ENCODE results near the gene ACADS. TPM values are rescaled to one million over a fixed set of nuclear protein-coding genes. Genes with fewer than 3 reads are reported as not detected.

Gene ACADS
- total RNA-seq, 1 donor from 2014 or later, result 58.5 TPM

GRCh38 chr12:120762086-120762485 is 36.5 kb downstream of the ACADS start:
- intact Hi-C loops (cut with DNase I), result no loop called here
- no peak for DNase-seq (ENCODE audit: low spot score in 2 of 2)
- peak overlapping the region; percentile 20 to 51 for H3K27ac ChIP-seq
- no peak overlapping the region for H3K4me3 ChIP-seq
- peaks cover 35 to 42% of the 10 kb centered on the region in 2 donors for H3K36me3 ChIP-seq
- peaks cover 0 to 3% of the 10 kb centered on the region in 2 donors for H3K4me1 ChIP-seq
- no peaks in the 10 kb centered on the region for H3K27me3 ChIP-seq
- TF ChIP-seq CTCF (IDR thresholded peaks at IDR 0.05), result no peak
- no peaks in the 10 kb centered on the region for H3K9me3 ChIP-seq

DNA sequence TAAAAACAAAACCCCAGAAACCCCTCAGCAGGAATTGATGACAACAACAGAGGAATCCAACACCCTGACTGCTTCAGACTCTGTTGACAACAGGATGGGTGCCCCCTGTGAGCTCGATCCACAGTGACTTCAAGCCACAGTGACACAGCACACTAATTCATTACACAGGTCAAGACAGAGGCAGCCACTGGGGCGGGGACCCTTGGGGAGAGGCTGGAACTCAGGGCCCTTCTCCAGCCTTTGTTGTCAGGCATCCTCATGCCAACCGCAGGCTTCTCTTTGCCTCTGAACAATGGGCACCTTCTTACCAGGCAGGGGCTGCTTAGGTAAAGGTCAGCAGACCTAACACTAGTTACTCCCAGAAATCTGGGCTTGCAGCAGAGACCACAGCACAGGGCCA is 37.6 kb downstream of the ACADS start:
- Histone ChIP-seq H3K4me1 (peaks cover 0 to 3% of the 10 kb centered on the region in 2 donors), H3K27me3 (no peaks in the 10 kb centered on the region), H3K4me3 (no peak overlapping the region), H3K9me3 (no peaks in the 10 kb centered on the region), H3K27ac (no peak overlapping the region), H3K36me3 (peaks cover 45 to 54% of the 10 kb centered on the region in 2 donors)
- DNase-seq (ENCODE audit: low spot score in 2 of 2), result no peak
- intact Hi-C loops (cut with DNase I), result no loop called here
- TF ChIP-seq CTCF (IDR thresholded peaks at IDR 0.05), result no peak

- Histone ChIP-seq H3K36me3 (peaks cover 54 to 64% of the 10 kb centered on the region in 2 donors), H3K4me3 (no peak overlapping the region), H3K4me1 (peaks cover 0 to 3% of the 10 kb centered on the region in 2 donors), H3K27me3 (no peaks in the 10 kb centered on the region), H3K9me3 (no peaks in the 10 kb centered on the region), H3K27ac (no peak overlapping the region)
- TF ChIP-seq CTCF (IDR thresholded peaks at IDR 0.05), result no peak
- no peak for DNase-seq (ENCODE audit: low spot score in 2 of 2)
- intact Hi-C loops (cut with DNase I), result no loop called here
Observed at GRCh38 chr12:120764816-120765215, 39.2 kb downstream of the ACADS start.

GRCh38 chr12:120766566-120766965 is 40.9 kb downstream of the ACADS start:
- intact Hi-C loops (cut with DNase I), result no loop called here
- no peak overlapping the region for H3K27ac ChIP-seq
- H3K4me1 ChIP-seq, result no peaks in the 10 kb centered on the region
- H3K4me3 ChIP-seq, result no peak overlapping the region
- no peaks in the 10 kb centered on the region for H3K9me3 ChIP-seq
- peaks cover 56 to 59% of the 10 kb centered on the region in 2 donors for H3K36me3 ChIP-seq
- DNase-seq (ENCODE audit: low spot score in 2 of 2), result no peak
- no peak for TF ChIP-seq CTCF (IDR thresholded peaks at IDR 0.05)
- no peaks in the 10 kb centered on the region for H3K27me3 ChIP-seq

DNA sequence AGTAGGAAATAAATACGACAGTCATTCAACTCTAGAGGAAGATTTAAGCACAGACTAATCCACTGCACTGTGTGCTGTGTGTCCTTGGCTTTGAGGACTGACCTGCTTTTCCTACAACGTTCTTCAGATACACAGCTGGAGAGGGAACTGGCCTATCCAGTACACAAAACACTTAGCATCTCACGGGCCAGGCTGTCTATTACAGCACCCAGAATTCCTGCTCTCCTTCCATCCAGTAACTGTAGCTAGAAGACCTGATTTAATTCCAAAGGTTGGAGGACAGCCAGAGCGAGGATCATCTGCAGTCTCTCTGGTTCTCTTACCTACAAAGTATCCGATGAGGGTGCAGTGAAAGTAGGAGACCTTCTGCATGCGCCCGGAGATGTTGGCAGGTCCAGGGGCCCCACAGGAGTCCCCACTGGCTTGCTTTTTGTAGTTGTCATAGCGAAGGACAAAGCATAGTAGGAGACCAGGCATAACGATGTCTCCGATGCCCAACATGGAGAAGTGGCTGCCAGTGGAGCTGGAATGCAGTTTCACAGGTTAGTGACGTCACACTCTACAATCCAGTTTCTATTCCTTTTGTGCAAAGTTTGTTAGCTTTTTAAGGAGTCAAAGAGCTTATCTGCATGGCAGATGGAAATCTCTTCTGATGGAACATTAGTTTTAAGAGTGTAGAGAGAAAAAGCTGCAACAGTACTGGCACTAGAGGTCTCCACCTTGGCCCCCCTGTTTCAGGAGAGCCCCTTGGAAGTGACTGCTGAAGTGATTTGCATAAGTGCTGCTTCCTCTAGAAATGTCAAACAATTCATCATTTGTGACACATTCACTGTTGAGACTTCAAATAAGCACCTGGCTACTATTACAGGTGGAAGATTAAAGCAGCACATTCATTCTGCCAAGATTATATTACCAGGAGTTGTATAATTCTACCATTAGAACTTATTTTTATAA is 41.7 kb downstream of the ACADS start:
- Histone ChIP-seq H3K27me3 (no peaks in the 10 kb centered on the region), H3K4me1 (no peaks in the 10 kb centered on the region), H3K36me3 (peaks cover 59 to 62% of the 10 kb centered on the region in 2 donors), H3K9me3 (no peaks in the 10 kb centered on the region), H3K27ac (no peak overlapping the region), H3K4me3 (no peak overlapping the region)
- no peak for DNase-seq (ENCODE audit: low spot score in 2 of 2)
- TF ChIP-seq CTCF (IDR thresholded peaks at IDR 0.05), result no peak
- intact Hi-C loops (cut with DNase I), result no loop called here

Data from ascending aorta (tissue), 2 donors.